Activated naive CD4-positive, alpha-beta T cell treated with anti-CD3 and anti-CD28 coated beads for 36 hours (primary cell): Measurements from ENCODE around the gene SCAI. TPM values are rescaled to one million over a fixed set of nuclear protein-coding genes. Genes with fewer than 3 reads are reported as not detected.
"Not testable (repeated sequence)": the region's sequence is repeated elsewhere in the genome, so short reads cannot be mapped to it uniquely, and the experiment has no call there.

Experiments
- CTCF ChIA-PET: fragments of 350-600 bp; sonication (Branson Sonifier 250); formaldehyde crosslinking; loops from one replicate; lab custom pipeline; 2021; ENCODE audit warnings: antibody characterized with exemption; lab: Charles Lee
- DNase-seq: peaks from one replicate; pipeline ENCODE4 v3.0.0-alpha.2; 2020
- H3K27ac Mint-ChIP-seq: one replicate; pipeline ENCODE4 v1.8.0; 2021; ENCODE audit warnings: mild to moderate bottlenecking, mixed read lengths
- H3K27me3 Mint-ChIP-seq: one replicate; pipeline ENCODE4 v1.8.0; 2021; ENCODE audit warnings: low read depth, mixed read lengths
- H3K36me3 Mint-ChIP-seq: one replicate; pipeline ENCODE4 v1.8.0; 2021; ENCODE audit warnings: low read depth, mixed read lengths
- H3K4me1 Mint-ChIP-seq: one replicate; pipeline ENCODE4 v1.8.0; 2021; ENCODE audit warnings: low read depth, mixed read lengths
- H3K4me3 Mint-ChIP-seq: one replicate; pipeline ENCODE4 v1.8.0; 2021; ENCODE audit warnings: mild to moderate bottlenecking, moderate library complexity, mixed read lengths
- H3K9me3 Mint-ChIP-seq: one replicate; pipeline ENCODE4 v1.8.0; 2021; ENCODE audit warnings: mixed read lengths
- intact Hi-C: fragments of 100-400 bp; cut with micrococcal nuclease; formaldehyde crosslinking; loops from one replicate; pipeline ENCODE4 v1.15.1; 2023
- total RNA-seq, 2 experiments: library from RNA; stranded (reverse); gene quantifications; one replicate each; pipeline ENCODE4 v1.2.3, GENCODE V29; 2021

The SCAI gene
- total RNA-seq, 2 experiments from 2014 or later: 9.6 to 11.8 TPM

DNA sequence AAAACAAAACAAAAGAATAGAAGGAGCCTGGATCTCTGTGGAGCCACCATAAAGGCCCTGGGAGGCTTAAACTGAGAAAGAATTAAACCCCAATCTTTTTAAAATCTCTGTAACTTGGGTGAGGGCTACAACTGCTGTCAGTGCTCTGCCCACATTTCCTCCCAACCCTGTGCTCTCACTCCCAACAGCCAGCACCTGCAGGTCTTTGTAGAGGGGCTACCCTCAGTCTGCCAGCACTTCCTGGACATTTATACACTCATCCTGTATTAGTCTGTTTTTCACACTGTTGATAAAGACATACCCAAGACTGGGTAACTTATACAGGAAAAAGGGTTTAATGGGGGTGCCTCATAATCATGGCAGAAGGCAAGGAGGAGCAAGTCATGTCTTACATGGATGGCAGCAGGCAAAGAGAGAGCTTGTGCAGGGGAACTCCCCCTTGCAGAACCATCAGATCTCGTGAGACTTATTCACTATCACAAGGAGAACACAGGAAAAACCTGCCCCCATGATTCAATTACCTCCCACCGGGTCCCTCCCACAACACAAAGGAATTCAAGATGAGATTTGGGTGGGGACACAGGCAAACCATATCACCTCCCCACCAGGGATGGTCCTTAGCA is 47.4 kb downstream of the SCAI start:
- H3K36me3 Mint-ChIP-seq: peaks cover 18% of the 10 kb centered on the region
- CTCF ChIA-PET: no interaction called here
- no peak overlapping the region for H3K27ac Mint-ChIP-seq
- H3K9me3 Mint-ChIP-seq: peaks cover 11% of the 10 kb centered on the region
- peaks cover 10% of the 10 kb centered on the region for H3K4me1 Mint-ChIP-seq
- intact Hi-C loops: no loop called here
- H3K27me3 Mint-ChIP-seq: no peaks in the 10 kb centered on the region
- DNase-seq: no peak
- no peak overlapping the region for H3K4me3 Mint-ChIP-seq

DNA sequence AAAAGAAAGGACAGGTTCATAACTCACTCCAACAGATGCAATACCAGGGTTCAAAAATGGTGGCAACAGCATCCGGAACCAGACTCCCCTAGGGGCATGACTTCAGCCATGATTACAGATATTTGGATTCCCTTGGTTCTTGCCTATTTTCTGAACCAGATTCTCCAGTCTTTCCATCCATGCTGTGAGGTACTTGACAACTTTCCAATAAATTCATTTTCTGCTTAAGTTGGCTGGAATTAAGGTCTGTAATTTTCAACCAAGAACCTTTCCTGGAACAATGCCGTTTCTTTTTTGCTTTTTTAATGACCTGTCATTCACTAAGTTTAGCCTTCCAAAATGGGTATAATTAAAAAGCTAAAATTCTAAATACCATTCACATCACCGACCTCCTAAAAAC is 52.2 kb downstream of the SCAI start:
- Mint-ChIP-seq H3K4me3 (no peak overlapping the region), H3K9me3 (peaks cover 5% of the 10 kb centered on the region), H3K27ac (no peak overlapping the region), H3K36me3 (peaks cover 17% of the 10 kb centered on the region), H3K27me3 (no peaks in the 10 kb centered on the region), H3K4me1 (peaks cover 14% of the 10 kb centered on the region)
- intact Hi-C loops: no loop called here
- CTCF ChIA-PET: no interaction called here
- no peak for DNase-seq

DNA sequence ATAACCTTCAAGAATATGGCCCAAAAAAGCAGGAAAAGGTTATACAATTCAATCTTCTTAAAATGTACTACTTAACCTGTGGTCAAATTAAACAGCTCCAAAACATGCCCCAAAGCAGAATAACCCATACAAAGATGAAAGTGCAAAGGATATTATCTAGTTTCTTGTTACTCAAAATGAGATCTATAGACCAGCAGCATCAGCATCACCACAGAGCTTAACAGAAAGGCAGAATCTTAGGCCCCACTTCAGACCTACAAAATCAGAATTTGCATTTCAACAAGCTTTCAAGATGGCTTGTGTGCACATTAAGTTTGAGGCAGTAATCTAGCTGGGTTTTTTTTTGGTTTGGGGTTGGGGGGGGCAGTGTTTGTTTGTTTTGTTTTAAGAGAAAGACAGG is 54.0 kb downstream of the SCAI start:
- H3K4me3 Mint-ChIP-seq: no peak overlapping the region
- H3K27me3 Mint-ChIP-seq: no peaks in the 10 kb centered on the region
- CTCF ChIA-PET: interaction anchor here (0.6 kb wide), 1 partner anchor 13 kb away, joined by 3 read pairs; no protein-coding TSS in a partner anchor
- no peak for DNase-seq
- no peak overlapping the region for H3K27ac Mint-ChIP-seq
- peaks cover 10% of the 10 kb centered on the region for H3K4me1 Mint-ChIP-seq
- no peaks in the 10 kb centered on the region for H3K9me3 Mint-ChIP-seq
- H3K36me3 Mint-ChIP-seq: peaks cover 6% of the 10 kb centered on the region
- intact Hi-C loops: no loop called here

DNA sequence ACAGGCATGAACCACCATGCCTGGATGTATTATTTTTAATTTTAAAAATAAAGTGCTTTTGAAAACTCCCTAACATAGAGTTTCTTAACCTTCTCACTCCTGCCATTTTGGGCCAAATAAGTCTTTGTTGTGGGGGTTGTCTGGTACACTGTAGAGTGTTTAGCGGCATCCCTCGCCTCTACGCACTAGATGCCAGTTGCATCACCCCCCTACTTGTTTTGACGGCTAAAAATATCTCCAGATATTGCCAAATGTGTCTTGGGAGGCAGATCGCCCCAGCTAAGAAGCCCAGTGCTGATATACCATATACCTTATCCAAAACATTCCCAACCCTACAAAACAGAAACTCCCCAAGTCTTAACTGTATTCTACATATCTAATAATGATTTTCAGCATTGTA is 54.6 kb downstream of the SCAI start:
- intact Hi-C loops: no loop called here
- Mint-ChIP-seq H3K27ac (no peak overlapping the region), H3K27me3 (no peaks in the 10 kb centered on the region), H3K4me3 (no peak overlapping the region), H3K4me1 (peaks cover 8% of the 10 kb centered on the region), H3K9me3 (peaks cover under 1% of the 10 kb centered on the region), H3K36me3 (peaks cover 2% of the 10 kb centered on the region)
- CTCF ChIA-PET: interaction anchor here (0.6 kb wide), 1 partner anchor 14 kb away, joined by 3 read pairs; no protein-coding TSS in a partner anchor
- DNase-seq: no peak

DNA sequence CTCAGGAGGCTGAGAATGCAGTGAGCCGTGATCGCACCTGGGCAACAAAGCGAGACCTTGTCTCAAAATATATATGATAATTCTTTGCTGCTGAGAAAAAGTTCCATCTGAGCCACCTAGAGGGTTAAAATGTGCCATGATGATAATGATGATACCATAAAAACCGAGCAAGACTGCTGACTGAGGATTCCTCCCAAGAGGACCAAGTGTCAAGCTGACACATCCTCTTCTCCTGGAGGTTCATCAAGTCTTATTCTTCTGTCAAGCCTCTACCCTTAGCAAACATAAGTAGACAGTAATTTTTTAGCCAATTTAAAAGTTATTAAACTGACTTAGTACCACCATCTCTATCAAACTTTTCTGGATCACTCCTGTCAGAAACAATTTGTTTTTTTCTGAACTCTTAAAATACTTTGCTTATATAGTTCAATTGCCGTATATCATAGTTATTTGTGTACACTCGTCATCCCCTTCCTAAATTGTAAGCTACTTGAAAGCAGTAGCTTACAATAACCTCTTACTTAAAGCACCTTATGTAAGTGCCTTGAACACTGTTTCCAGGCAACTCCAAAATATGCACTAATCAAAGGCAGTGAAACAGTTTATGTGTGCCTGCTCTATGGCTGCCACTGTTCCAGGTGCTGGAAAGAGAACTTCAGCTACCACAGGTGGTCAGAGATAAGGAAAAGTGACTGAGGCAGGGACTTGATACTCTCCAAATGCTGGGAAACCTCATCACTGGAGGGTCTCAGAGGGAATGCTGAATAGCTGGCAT is 57.4 kb downstream of the SCAI start:
- CTCF ChIA-PET: no interaction called here
- Mint-ChIP-seq H3K27ac (no peak overlapping the region), H3K27me3 (no peaks in the 10 kb centered on the region), H3K4me1 (peaks cover 7% of the 10 kb centered on the region), H3K9me3 (peaks cover 20% of the 10 kb centered on the region), H3K4me3 (no peak overlapping the region), H3K36me3 (peaks cover 20% of the 10 kb centered on the region)
- intact Hi-C loops: no loop called here
- DNase-seq: no peak

DNA sequence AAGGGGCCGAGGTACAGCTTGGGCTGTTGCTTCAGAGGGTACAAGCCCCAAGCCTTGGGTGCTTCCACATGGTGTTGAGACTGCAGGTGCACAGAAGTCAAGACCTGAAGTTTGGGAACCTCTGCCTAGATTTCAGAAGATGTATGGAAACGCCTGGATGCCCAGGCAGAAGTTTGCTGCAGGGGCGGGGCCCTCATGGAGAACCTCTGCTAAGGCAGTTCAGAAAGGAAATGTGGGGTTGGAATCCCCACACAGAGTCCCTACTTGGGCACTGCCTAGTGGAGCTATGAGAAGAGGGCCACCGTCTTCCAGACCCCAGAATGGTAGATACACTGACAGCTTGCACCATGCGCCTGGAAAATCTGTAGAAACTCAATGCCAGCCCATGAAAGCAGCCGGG is 61.1 kb downstream of the SCAI start:
- H3K4me1 Mint-ChIP-seq, H3K27ac Mint-ChIP-seq, DNase-seq, H3K4me3 Mint-ChIP-seq, H3K27me3 Mint-ChIP-seq, intact Hi-C loops: not testable (repeated sequence)
- Mint-ChIP-seq H3K36me3 (peaks cover 28% of the 10 kb centered on the region), H3K9me3 (peaks cover 21% of the 10 kb centered on the region)
- CTCF ChIA-PET: interaction anchor here (0.6 to 1.0 kb wide), 2 partner anchors 87 to 116 kb away, joined by 4 read pairs; no protein-coding TSS in a partner anchor

DNA sequence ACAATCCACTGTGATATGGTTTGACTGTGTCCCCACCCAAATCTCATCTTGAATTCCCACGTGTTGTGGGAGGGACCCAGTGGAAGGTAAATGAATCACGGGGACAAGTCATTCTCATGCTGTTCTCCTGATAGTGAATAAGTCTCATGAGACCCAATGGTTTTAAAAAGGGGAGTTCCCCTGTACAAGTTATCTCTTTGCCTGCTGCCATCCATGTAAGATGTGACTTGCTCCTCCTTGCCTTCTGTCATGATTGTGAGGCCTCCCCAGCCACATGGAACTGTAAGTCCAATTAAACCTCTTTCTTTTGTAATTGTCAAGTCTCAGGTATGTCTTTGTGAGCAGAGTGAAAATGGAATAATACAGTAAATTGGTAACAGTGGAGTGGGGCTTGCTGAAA is 62.5 kb downstream of the SCAI start:
- DNase-seq, H3K4me1 Mint-ChIP-seq, H3K4me3 Mint-ChIP-seq, H3K27ac Mint-ChIP-seq, intact Hi-C loops, CTCF ChIA-PET, H3K27me3 Mint-ChIP-seq: not testable (repeated sequence)
- Mint-ChIP-seq H3K9me3 (peaks cover 21% of the 10 kb centered on the region), H3K36me3 (peaks cover 28% of the 10 kb centered on the region)

DNA sequence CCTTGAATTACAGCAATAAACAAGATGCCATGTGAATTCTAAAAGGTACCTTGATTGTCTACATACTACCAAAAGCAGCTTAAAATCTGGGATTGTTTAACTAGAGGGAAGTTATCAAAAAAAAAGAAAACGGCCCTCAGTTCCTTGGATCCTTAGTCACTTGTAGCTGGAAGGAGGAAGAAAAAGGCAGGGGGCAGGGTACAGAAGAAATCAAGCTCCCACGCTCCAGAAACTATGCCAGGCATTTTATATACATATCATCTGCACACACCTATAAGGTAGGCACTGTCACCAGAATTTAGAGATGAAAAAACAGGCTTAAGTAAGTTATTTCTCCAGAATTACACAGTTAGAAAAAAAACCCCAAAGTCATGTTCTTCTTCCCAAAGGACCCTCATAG is 63.4 kb downstream of the SCAI start:
- Mint-ChIP-seq H3K36me3 (peaks cover 28% of the 10 kb centered on the region), H3K27me3 (no peaks in the 10 kb centered on the region), H3K4me3 (no peak overlapping the region), H3K4me1 (no peaks in the 10 kb centered on the region), H3K9me3 (peaks cover 21% of the 10 kb centered on the region), H3K27ac (no peak overlapping the region)
- intact Hi-C loops: no loop called here
- DNase-seq: no peak
- CTCF ChIA-PET: no interaction called here

DNA sequence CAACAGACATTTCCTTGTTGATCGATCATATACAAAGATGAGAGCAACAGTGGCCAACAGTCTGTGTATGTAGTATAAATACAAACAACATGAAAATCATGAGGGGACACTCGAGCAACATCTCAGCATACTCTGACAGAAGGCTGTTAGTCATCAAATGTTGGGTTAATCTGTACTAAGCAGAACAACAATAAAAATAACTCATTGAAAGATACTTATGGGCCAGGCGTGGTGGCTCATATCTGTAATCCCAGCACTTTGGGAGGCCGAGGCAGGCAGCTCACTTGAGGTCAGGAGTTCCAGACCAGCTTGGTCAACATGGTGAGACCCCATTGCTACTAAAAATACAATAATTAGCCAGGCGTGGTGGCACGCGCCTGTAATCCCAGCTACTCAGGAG is 67.3 kb downstream of the SCAI start:
- H3K9me3 Mint-ChIP-seq: peaks cover 2% of the 10 kb centered on the region
- H3K4me3 Mint-ChIP-seq: no peak overlapping the region
- H3K36me3 Mint-ChIP-seq: peaks cover 10% of the 10 kb centered on the region
- no peaks in the 10 kb centered on the region for H3K4me1 Mint-ChIP-seq
- intact Hi-C loops: no loop called here
- no peak for DNase-seq
- CTCF ChIA-PET: no interaction called here
- no peaks in the 10 kb centered on the region for H3K27me3 Mint-ChIP-seq
- no peak overlapping the region for H3K27ac Mint-ChIP-seq

DNA sequence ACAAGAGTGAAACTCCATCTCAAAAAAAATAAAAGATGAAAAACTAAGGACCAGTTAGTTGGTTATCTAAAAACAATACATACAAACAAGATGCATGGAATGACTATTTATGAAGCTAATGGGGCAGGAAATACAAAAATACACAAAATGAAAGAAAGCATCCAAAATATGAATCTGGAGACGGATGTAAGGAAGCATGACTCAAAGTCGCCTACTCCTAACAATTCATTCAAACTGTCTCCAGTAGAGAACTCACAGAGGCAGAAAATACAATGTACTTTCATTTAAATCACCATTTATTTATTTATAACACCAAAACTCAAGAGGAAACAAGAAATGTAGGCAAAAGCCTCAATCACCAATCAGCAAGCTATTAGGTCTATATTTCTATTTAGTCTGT is 68.4 kb downstream of the SCAI start:
- Mint-ChIP-seq H3K36me3 (peaks cover 2% of the 10 kb centered on the region), H3K27ac (no peak overlapping the region), H3K9me3 (no peaks in the 10 kb centered on the region), H3K27me3 (no peaks in the 10 kb centered on the region), H3K4me1 (no peaks in the 10 kb centered on the region), H3K4me3 (no peak overlapping the region)
- intact Hi-C loops: no loop called here
- CTCF ChIA-PET: no interaction called here
- DNase-seq: no peak

DNA sequence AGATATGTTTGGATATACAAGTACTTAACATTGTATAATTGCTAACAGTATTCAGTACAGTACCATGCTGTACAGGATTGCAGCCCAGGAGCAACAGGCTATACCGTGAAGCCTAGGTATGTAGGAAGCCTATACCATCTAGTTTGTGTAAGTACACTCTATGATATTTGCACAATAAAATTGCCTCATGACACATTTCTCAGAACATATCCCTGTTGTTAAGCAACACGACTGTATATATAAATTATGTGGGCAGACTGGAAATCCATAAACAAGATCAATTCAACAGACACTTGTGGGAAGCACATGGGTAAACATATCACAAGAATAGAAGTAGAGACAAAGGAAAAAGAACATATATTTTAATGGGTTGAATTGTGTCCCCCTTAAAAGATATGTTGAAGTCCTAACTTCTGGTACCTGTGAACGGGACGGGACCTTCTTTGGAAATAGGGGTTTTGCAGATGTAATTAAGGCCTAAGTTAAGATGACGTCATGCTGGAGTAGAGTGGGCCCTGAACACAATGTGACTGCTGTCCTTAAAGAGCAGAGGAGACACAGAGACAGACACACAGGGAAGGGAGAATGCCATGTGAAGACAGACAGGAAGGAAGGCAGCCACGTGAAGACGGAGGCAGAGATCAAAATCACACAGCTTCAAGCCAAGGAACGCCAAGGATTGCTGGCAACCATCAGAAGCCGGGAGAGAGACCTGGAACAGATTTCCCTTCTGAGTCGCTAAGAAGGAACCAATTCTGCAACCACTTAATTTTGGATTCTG is 76.3 kb downstream of the SCAI start:
- no peak for DNase-seq
- intact Hi-C loops: no loop called here

DNA sequence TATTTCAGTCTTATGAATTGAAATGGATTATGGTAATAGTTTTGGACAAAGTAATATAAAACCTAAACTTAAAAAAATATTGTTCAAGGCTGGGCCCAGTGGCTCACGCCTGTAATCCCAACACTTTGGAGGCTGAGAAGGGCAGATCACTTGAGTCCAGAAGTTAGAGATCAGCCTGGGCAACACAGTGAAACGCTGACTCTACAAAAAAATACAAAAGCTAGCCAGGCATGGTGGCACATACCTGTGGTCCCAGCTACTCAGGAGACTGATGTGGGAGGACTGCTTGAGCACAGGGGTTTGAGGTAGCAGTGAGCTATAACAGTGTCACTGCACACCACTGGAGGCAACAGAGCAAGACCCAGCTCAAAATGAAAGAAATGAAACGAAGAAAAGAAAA is 81.9 kb downstream of the SCAI start:
- DNase-seq: no peak
- no peaks in the 10 kb centered on the region for H3K9me3 Mint-ChIP-seq
- H3K27me3 Mint-ChIP-seq: no peaks in the 10 kb centered on the region
- no peak overlapping the region for H3K4me3 Mint-ChIP-seq
- H3K4me1 Mint-ChIP-seq: peaks cover 2% of the 10 kb centered on the region
- H3K36me3 Mint-ChIP-seq: no peaks in the 10 kb centered on the region
- CTCF ChIA-PET: no interaction called here
- no peak overlapping the region for H3K27ac Mint-ChIP-seq
- intact Hi-C loops: no loop called here

More for the DNA sequence above, 76.3 kb downstream of the SCAI start:
- Mint-ChIP-seq H3K27ac (no peak overlapping the region), H3K9me3 (no peaks in the 10 kb centered on the region), H3K27me3 (no peaks in the 10 kb centered on the region), H3K36me3 (no peaks in the 10 kb centered on the region), H3K4me3 (no peak overlapping the region), H3K4me1 (no peaks in the 10 kb centered on the region)
- CTCF ChIA-PET: no interaction called here
